HG02571 (cell line): Measurements from ENCODE around the gene SRL.
"Not testable (repeated sequence)": the region's sequence is repeated elsewhere in the genome, so short reads cannot be mapped to it uniquely, and the experiment has no call there.

Experiments
- ATAC-seq: cut with Tn5 transposase; IDR thresholded peaks from one replicate; pipeline ENCODE4 v1.9.1; 2021; ENCODE audit warnings: mild to moderate bottlenecking, moderate library complexity; ENCODE audit not compliant: unreplicated experiment

Gene SRL

DNA sequence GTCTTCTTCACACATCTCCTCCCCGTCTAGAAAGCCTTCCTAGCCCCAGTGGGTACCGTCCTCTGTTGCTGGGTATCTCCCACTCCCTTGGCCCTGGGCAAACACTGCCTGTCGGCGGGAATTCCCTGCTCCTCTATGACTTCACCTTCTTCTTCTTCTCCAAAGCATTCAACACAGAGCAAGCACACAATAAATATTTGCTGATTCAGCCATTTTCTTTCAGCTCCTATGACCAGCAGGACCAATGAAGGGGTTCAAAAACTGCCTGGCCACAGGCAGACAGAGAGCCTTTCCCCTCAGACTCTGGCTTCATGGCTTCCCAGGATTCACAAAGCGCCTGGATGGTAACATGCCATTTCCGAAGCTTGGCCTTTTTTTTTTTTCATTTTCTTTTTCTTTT, 72.5 kb downstream of the SRL start:
- no peak for ATAC-seq

DNA sequence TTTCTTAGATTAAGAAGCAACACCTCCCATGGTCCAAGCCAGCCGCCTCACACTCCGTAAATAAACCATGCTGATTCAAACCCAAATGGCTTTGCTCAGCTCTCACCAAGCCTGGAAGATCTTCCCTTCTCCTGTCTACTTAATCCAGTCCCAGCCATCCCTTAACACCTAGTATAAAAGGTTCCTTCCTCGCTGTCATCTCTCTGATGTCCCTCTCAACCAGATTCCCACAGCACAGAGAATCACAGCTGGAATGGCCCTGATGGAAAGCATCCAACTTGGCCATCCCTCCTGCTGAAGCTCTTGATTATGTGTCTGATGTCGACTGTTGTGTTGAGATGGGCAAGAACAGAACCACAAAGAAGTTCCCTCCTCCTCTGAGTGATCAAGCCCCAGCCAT, 75.1 kb downstream of the SRL start:
- no peak for ATAC-seq

DNA sequence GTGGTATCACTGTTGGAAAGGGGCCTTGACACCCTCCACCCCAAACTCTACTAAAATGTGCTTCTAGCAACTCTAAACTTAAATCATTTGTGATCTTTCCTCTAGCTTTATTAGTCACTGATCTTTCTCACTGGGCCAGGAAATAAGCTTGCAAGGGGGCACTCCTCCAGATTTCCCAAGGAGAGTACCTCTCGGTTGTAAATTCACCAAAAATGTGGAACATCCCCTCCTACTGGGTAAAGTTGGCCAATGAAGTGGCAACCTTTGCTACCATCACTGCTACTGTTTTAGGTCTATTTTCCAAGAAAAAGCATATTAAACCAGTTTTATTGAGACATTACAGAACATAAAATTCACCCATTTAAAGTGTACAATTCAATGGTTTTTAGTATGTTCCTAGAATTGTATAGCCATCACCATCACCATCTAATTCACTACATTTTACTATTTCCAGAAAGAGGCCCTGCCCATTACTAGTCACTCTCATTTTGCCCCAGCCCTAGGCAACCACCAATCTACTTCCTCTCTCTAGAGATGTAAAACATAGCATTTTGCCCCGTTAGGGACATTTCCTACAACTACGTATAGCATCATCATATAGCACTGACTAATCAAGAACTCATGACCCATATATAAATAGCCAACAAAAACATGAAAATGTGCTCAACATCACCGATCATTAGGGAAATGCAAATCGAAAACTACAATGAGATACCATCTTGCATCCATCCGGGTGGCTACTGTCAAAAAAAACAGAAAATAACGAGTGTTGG, 81.0 kb downstream of the SRL start:
- ATAC-seq: no peak

DNA sequence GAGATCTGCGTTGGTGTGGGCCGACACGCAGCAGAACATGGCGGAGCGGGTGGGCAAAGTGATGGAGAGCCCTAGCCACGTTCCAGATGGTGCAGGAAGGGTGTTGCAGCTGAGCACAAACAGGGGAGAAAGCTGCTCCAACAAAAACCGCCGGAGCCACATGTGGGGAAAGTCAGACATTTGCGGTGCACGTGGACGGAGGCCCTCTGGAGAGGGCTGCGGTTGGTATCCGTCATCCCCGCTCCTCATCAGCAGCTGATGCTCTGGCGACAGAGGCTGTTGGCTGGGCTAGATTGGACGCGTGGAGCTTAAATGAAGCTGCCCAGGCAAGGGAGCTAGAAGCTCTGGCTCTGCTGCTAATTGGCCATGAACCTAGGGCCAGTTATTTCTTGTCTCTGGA, 82.2 kb downstream of the SRL start:
- ATAC-seq: no peak

DNA sequence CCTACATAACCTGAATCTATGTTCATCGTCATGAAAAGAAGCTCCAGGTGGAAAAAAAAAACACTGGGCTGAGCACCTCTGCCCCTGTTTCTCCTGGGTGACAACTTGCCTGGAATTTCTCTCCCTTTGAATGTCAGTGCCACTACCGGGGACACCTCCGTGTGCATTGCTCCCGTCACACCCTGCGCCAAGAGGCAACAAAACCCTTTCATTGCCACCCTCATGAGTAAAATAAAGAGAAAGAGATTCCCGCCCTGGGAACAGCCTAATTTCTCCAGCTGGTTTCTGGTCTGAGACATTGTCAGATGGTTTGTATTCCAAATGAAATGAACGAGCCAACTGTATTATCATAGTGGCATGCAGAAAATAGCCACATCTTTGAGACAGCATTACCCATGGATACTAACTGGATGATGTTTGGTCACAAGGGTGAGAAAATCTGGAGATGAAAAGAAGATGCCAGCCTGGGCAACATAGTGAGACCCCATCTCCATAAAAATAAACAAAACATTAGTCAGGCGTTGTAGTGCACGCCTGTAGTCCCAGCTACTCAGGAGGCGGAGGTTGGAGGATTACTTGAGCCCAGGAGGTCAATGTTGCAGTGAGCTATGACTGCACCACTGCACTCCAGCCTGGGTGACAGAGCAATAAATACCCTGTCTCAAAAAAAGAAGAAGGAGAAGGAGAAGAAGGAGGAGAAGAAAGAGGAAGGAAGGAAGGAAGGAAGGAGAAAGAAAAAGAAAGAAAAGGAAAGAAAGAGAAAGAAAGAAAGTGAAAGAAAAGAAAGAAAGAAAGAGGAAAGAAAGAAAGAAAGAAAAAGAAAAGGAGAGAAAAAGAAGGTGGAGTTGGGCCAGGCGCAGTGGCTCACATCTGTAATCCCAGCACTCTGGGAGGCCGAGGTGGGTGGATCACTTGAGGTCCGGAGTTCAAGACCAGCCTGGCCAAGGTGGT, 83.5 kb downstream of the SRL start:
- no peak for ATAC-seq

DNA sequence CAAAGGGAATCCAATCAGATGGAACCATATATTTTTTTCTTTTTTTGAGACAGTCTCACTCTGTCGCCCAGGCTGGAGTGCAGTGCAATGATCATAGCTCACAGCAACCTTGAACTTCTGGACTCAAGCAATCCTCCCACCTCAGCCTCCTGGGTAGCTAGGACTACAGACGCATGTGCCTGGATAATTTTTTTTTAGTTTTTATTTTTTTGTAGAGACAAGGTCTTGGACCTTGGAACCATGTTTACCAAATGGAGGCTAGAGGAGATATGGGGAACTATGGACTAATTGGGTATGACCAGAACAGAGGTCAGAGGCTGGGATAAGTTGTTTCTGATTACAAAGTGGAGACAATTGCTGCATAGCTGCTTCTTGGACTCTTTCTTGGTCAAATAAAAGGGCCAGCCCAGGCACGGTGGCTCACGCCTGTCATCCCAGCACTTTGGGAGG, 84.5 kb downstream of the SRL start:
- ATAC-seq: no peak

DNA sequence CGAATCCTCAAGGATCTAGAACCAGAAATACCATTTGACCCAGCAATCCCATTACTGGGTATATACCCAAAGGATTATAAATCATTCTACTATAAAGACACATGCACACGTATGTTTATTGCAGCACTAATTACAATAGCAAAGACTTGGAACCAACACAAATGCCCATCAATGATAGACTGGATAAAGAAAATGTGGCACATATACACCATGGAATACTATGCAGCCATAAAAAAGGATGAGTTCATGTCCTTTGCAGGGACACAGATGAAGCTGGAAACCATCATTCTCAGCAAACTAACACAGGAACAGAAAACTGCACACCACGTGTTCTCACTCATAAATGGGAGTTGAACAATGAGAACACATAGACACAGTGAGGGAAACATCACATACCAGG, 85.4 kb downstream of the SRL start:
- not testable (repeated sequence) for ATAC-seq

DNA sequence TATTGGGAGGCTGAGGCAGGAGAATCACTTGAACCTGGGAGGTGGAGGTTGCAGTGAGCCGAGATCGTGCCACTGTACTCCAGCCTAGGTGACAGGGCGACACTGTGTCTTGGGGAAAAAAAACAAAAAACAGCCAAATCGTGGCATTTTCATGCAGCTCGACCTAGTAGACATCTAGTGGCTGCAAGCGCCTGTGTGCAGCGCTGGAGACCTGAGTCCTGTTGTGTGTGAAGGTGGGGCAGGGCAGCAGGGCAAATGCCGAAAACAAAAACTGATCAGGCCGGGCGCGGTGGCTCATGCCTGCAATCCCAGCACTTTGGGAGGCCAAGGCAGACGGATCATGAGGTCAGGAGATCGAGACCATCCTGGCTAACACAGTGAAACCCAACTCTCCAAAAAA, 88.5 kb downstream of the SRL start:
- ATAC-seq: not testable (repeated sequence)

DNA sequence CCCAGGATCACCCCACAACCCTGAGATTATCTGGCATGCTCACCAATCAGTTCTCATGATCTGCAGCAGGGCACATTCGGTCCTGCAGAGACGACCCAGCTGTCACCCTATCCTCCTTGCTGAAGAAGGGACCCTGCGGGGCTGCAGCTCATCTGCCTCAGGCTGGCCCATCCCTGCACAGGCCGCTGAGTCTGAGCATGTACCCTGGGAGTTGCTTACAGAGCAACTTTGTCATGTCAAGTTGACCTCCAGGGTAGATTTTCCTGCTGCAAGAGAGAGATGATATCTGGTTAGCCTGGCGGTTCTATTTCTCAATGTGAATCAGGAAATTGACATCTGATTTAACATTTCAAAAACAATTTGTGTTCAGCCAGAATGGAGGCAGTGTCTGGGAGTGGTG, 89.6 kb downstream of the SRL start:
- no peak for ATAC-seq

DNA sequence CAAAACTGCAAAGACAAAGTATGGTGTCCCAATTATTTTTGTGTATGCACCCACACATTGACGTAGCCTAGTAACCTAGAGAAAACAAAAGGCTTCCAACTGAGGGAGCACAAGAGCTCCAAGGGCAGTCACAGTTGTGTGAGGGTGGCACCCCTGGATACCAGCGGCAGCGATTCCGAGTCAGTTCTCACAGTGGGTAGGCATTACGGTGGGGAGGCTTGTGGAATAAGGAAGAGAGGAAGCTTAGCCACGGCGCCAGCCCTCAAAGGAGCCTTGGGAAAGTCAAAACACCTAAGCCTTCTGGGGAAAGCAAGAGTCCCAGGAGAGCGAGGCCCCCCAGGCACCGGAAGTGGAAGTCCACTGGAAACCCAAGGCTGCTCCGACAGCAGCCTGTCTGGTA, 94.6 kb downstream of the SRL start:
- no peak for ATAC-seq

DNA sequence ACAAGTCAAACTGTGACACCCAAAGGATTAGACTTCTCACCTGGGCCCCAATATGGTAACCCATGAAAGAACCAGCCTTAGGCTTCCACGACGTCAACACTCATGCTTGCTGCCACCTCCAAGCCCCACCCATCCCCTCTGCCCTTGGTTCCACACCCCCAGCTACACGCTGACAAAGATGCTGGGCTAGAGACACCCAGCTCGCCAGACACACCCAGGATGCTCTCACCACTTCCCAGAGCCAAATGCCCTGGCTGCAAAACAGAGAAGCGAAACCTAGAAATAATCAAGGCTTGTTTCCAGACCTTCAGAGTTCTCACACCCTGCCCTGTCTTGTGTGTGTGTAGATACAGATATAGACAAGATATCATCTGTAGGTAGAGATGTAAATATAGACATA, 99.6 kb downstream of the SRL start:
- ATAC-seq: no peak

DNA sequence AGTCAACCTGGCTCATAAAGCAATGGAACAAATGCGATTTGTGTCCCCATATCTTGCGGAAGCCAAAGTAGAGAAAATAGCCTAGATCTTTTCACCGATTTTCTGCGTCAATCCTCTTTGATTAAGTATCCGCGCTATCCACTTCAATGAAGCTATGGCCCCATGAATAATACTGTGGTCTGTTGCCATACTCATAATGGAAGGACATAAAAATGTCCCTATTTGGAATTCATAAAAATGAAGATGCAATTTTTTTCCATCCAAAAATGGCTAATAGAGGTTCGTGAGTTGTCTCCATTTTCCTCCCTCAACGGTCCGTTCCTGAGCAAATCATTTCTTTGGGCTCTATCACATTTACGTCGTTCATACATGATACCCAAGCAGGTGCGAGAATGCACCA, 100.3 kb downstream of the SRL start:
- no peak for ATAC-seq

DNA sequence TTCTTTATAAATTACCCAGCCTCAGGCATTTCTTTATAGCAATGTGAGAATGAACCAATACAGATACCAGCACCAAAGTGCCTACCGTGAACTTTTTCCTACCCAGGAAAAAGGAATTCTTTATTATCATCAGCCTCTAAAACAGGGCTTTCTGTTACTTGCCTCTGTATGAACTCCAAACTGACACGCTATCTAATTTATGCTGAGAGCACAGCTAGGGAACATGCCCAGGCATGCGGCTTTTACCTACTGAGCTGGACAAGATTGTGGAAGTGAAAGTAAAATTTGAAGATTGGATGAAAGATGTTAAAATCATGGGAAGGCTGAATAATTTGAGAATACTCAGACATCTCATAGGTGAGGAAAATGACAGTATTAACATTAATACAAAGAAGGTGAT, 101.2 kb downstream of the SRL start:
- no peak for ATAC-seq

DNA sequence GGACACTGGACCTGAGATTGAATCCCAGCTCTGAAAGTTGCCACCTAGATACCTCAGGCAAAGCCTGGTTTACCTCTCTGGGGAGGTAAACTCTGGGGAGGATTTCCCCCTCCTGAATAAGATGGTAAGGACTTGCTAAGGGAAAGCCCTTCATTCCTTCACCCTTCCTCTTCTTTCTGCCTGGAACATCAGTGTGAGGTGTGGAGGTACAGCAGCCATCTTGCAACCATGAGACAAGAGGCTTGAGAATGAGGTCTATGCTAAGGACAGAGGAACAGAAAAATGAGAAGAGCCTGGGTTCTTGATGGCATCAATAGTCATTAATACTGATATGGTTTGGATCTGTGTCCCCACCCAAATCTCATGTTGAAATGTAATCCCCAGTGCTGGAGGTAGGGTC, 101.9 kb downstream of the SRL start:
- no peak for ATAC-seq
